HepG2 (cell line): ENCODE results near the gene SS18L1. TPM values are rescaled to one million over a fixed set of nuclear protein-coding genes. Genes with fewer than 3 reads are reported as not detected.
A peak's percentile ranks its signal among the peaks of the same experiment; 100 is the strongest.

ENCODE experiments used
- HNRNPH1 ChIP-seq: fragments of 200-400 bp; formaldehyde crosslinking; optimal IDR thresholded peaks from 2 replicates; pipeline ENCODE3; 2017; ENCODE audit warnings: mild to moderate bottlenecking, low read depth, low read length
- KAT2B ChIP-seq: fragments of 150-350 bp; IDR thresholded peaks from 2 replicates; pipeline ENCODE4 v1.6.1; 2014; ENCODE audit warnings: low read depth, low read length, borderline replicate concordance
- STAG1 ChIP-seq: sonication (generic); formaldehyde crosslinking; IDR thresholded peaks from 2 replicates; pipeline ENCODE4 v1.4.0; 2020; ENCODE audit warnings: missing genetic modification reagents
- ZNF3 ChIP-seq: IDR thresholded peaks from 2 replicates; pipeline ENCODE4 v1.7.0; 2017; ENCODE audit warnings: inconsistent platforms
- ZNF451 ChIP-seq: sonication (generic); formaldehyde crosslinking; IDR thresholded peaks from 2 replicates; pipeline ENCODE4 v1.5.0; 2020; ENCODE audit warnings: mild to moderate bottlenecking, missing genetic modification reagents
- ZNF530 ChIP-seq: sonication (generic); formaldehyde crosslinking; IDR thresholded peaks from 2 replicates; pipeline ENCODE4 v1.5.0; 2020; ENCODE audit warnings: low read depth, mild to moderate bottlenecking, missing genetic modification reagents
- ZNF598 ChIP-seq: sonication (generic); formaldehyde crosslinking; IDR thresholded peaks from 2 replicates; pipeline ENCODE4 v1.5.1; 2020; ENCODE audit warnings: mild to moderate bottlenecking, missing genetic modification reagents, borderline replicate concordance
- ZNF737 ChIP-seq: sonication (generic); formaldehyde crosslinking; IDR thresholded peaks from 2 replicates; pipeline ENCODE4 v1.5.0; 2020; ENCODE audit warnings: missing genetic modification reagents, mild to moderate bottlenecking, borderline replicate concordance
- polyA plus RNA-seq, 8 experiments: library from polyadenylated mRNA; depleted of rRNA in 3 of 8; stranded (reverse) in 7 of 8; unstranded in 1 of 8; fragments of >200 nt; fragmentation: Illumina TruSeq in 4 of 8; extraction: Trizol in 4 of 8; gene quantifications; 2 replicates each; pipeline versions ENCODE4 v1.2.1 to v1.2.3, GENCODE V29; 2011 to 2016; ENCODE audit warnings: low read depth in 4 of 8, missing spikeins in 1 of 8, mixed read lengths in 1 of 8; ENCODE audit not compliant: insufficient read depth in 1 of 8
- total RNA-seq, 5 experiments: library from RNA; depleted of rRNA; stranded (reverse); fragments of >200 nt; fragmentation: Illumina TruSeq; extraction: Trizol; gene quantifications; 2 replicates each; pipeline ENCODE4 v1.2.3, GENCODE V29; 2016; ENCODE audit warnings: low read depth in 1 of 5
- TF ChIP-seq, protein P1 (sequence below), 2 experiments: sonication (generic) in 1 of 2; formaldehyde crosslinking in 1 of 2; IDR thresholded peaks; 2 replicates each; pipeline versions ENCODE4 v1.4.0 to v1.6.1; 2018 to 2020; ENCODE audit warnings: missing genetic modification reagents in 2 of 2, borderline replicate concordance in 1 of 2, low read depth in 1 of 2, mild to moderate bottlenecking in 1 of 2, missing biosample characterization in 1 of 2
- TF ChIP-seq, protein P2 (sequence below): sonication (generic); formaldehyde crosslinking; IDR thresholded peaks from 2 replicates; pipeline ENCODE4 v1.5.0; 2020; ENCODE audit warnings: missing genetic modification reagents, mild to moderate bottlenecking, borderline replicate concordance
- TF ChIP-seq, protein P3 (sequence below): IDR thresholded peaks from 2 replicates; pipeline ENCODE4 v1.6.1; 2016
- TF ChIP-seq, protein P4 (sequence below): sonication (generic); formaldehyde crosslinking; IDR thresholded peaks from 2 replicates; pipeline ENCODE4 v1.4.0; 2020; ENCODE audit warnings: missing genetic modification reagents
- TF ChIP-seq, protein P5 (sequence below): sonication (generic); formaldehyde crosslinking; IDR thresholded peaks from 2 replicates; pipeline ENCODE4 v1.5.0; 2020; ENCODE audit warnings: missing genetic modification reagents
- TF ChIP-seq, protein P6 (sequence below): IDR thresholded peaks from 2 replicates; pipeline ENCODE4 v1.4.0; 2020; ENCODE audit warnings: mild to moderate bottlenecking, missing genetic modification reagents

SS18L1 gene
- total and polyA plus RNA-seq, 2 of the 13 experiments (the other 11 are each of a cell fraction or from before 2014, with no cell fraction given), result 17.8 to 27.6 TPM

DNA sequence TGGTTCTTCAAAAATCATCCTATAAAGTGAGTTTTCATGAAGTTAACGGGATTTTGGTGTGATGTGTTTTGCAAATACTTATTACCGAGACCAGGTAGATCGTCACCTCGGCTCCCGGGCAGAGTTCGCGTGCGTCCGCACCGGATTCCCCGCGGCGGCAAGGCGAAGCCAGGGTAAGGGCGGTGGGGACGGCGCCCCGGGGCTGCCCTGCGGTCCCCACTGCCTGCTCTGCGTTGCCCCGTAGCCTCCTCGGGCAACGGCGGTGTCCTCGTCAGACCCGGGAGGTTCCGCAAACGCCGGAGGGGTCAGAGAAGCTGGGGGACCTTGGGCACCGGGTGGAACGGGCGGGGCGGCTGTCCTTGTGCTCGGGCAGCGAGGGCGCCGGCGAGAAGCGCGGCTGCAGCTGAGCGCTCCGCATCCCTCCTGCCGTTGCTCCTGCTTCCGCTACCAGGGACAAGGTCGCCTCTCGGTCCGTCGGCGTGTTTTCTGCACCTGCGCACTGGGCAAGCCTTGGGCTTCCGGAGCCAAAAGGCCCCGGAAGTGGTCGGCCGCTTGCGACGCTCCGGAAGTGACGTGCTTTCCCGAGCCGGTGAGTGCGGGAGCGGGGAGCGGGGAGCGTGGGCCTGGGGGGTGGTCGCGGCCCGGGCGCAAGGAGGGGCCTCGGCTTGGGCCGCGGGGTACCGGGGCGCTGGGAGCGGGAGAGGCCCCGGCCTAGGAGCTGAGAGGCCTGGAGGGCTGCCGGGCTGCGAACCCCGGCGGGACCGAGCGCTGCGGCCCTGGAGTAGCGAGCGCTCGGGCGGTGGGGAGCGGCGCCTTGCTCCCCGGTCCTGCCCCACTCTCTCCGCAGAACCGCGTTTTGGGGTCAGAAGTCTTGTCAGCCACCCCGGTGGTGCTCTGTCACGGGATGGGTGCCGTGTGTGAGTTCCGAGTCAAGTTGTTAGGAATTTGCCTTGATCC is 39.2 kb downstream of the SS18L1 start, which contains the start of gene MTG2 (continued):
- peak; percentile 41 for TF ChIP-seq STAG1 (CRISPR knock-in tag)
- TF ChIP-seq ZNF451 (CRISPR knock-in tag), result peak; percentile 99
- TF ChIP-seq, protein P1, sequence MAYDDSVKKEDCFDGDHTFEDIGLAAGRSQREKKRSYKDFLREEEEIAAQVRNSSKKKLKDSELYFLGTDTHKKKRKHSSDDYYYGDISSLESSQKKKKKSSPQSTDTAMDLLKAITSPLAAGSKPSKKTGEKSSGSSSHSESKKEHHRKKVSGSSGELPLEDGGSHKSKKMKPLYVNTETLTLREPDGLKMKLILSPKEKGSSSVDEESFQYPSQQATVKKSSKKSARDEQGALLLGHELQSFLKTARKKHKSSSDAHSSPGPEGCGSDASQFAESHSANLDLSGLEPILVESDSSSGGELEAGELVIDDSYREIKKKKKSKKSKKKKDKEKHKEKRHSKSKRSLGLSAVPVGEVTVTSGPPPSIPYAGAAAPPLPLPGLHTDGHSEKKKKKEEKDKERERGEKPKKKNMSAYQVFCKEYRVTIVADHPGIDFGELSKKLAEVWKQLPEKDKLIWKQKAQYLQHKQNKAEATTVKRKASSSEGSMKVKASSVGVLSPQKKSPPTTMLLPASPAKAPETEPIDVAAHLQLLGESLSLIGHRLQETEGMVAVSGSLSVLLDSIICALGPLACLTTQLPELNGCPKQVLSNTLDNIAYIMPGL (CRISPR knock-in tag; IDR thresholded peaks at IDR 0.05; ENCODE audit: borderline replicate concordance in 1 of 2, low read depth in 1 of 2), result peak; percentile 95 to 97
- no peak for TF ChIP-seq ZNF3
- TF ChIP-seq, protein P2, sequence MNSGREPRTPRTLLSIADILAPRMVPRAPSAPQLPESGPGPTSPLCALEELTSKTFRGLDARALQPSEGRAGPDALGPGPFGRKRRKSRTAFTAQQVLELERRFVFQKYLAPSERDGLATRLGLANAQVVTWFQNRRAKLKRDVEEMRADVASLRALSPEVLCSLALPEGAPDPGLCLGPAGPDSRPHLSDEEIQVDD, result no peak; the same call in none of the 2 replicates
- TF ChIP-seq ZNF737 (CRISPR knock-in tag), result peak; percentile 80; the same call in 1 of the 2 replicates
- TF ChIP-seq, protein P3, sequence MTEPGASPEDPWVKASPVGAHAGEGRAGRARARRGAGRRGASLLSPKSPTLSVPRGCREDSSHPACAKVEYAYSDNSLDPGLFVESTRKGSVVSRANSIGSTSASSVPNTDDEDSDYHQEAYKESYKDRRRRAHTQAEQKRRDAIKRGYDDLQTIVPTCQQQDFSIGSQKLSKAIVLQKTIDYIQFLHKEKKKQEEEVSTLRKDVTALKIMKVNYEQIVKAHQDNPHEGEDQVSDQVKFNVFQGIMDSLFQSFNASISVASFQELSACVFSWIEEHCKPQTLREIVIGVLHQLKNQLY (CRISPR knock-in tag), result peak; percentile 54; the same call in 1 of the 2 replicates
- TF ChIP-seq ZNF530 (CRISPR knock-in tag), result no peak
- TF ChIP-seq, protein P4, sequence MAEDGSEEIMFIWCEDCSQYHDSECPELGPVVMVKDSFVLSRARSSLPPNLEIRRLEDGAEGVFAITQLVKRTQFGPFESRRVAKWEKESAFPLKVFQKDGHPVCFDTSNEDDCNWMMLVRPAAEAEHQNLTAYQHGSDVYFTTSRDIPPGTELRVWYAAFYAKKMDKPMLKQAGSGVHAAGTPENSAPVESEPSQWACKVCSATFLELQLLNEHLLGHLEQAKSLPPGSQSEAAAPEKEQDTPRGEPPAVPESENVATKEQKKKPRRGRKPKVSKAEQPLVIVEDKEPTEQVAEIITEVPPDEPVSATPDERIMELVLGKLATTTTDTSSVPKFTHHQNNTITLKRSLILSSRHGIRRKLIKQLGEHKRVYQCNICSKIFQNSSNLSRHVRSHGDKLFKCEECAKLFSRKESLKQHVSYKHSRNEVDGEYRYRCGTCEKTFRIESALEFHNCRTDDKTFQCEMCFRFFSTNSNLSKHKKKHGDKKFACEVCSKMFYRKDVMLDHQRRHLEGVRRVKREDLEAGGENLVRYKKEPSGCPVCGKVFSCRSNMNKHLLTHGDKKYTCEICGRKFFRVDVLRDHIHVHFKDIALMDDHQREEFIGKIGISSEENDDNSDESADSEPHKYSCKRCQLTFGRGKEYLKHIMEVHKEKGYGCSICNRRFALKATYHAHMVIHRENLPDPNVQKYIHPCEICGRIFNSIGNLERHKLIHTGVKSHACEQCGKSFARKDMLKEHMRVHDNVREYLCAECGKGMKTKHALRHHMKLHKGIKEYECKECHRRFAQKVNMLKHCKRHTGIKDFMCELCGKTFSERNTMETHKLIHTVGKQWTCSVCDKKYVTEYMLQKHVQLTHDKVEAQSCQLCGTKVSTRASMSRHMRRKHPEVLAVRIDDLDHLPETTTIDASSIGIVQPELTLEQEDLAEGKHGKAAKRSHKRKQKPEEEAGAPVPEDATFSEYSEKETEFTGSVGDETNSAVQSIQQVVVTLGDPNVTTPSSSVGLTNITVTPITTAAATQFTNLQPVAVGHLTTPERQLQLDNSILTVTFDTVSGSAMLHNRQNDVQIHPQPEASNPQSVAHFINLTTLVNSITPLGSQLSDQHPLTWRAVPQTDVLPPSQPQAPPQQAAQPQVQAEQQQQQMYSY, result peak; percentile 86
- TF ChIP-seq, protein P5, sequence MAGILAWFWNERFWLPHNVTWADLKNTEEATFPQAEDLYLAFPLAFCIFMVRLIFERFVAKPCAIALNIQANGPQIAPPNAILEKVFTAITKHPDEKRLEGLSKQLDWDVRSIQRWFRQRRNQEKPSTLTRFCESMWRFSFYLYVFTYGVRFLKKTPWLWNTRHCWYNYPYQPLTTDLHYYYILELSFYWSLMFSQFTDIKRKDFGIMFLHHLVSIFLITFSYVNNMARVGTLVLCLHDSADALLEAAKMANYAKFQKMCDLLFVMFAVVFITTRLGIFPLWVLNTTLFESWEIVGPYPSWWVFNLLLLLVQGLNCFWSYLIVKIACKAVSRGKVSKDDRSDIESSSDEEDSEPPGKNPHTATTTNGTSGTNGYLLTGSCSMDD, result peak; percentile 85
- no peak for TF ChIP-seq KAT2B
- TF ChIP-seq, protein P6, sequence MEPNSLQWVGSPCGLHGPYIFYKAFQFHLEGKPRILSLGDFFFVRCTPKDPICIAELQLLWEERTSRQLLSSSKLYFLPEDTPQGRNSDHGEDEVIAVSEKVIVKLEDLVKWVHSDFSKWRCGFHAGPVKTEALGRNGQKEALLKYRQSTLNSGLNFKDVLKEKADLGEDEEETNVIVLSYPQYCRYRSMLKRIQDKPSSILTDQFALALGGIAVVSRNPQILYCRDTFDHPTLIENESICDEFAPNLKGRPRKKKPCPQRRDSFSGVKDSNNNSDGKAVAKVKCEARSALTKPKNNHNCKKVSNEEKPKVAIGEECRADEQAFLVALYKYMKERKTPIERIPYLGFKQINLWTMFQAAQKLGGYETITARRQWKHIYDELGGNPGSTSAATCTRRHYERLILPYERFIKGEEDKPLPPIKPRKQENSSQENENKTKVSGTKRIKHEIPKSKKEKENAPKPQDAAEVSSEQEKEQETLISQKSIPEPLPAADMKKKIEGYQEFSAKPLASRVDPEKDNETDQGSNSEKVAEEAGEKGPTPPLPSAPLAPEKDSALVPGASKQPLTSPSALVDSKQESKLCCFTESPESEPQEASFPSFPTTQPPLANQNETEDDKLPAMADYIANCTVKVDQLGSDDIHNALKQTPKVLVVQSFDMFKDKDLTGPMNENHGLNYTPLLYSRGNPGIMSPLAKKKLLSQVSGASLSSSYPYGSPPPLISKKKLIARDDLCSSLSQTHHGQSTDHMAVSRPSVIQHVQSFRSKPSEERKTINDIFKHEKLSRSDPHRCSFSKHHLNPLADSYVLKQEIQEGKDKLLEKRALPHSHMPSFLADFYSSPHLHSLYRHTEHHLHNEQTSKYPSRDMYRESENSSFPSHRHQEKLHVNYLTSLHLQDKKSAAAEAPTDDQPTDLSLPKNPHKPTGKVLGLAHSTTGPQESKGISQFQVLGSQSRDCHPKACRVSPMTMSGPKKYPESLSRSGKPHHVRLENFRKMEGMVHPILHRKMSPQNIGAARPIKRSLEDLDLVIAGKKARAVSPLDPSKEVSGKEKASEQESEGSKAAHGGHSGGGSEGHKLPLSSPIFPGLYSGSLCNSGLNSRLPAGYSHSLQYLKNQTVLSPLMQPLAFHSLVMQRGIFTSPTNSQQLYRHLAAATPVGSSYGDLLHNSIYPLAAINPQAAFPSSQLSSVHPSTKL (CRISPR knock-in tag), result no peak; the same call in 1 of the 2 replicates
- TF ChIP-seq ZNF598 (CRISPR knock-in tag), result peak; percentile 97; the same call in 1 of the 2 replicates
- peak; percentile 95 for TF ChIP-seq HNRNPH1
